K562 (cell line): ENCODE measurements around the gene ZNF618. TPM values are rescaled to one million over a fixed set of nuclear protein-coding genes. Genes with fewer than 3 reads are reported as not detected.

ENCODE experiments used
- ATAC-seq: fragments of 200-7000 bp; cut with Tn5 transposase; 3 replicates; pipeline ENCODE4 v1.9.1; 2020; ENCODE audit warnings: moderate library complexity
- BruUV-seq: library from RNA; stranded (reverse); fragments of 400-500 nt; replicated peaks from 2 replicates; lab custom pipeline; 2021; lab: Mats Ljungman, UMichigan
- CTCF ChIA-PET: fragments of 300-600 bp; formaldehyde crosslinking; extraction: SDS; loops from one replicate; lab custom pipeline; 2021; ENCODE audit warnings: low intra/inter-chr PET ratio; lab: Yijun Ruan, JAX
- POLR2A ChIA-PET: fragments of 300-600, 350-650 bp; sonication (Branson Sonifier 250); formaldehyde crosslinking; extraction: SDS; loops from one replicate; lab custom pipeline; 2021; ENCODE audit warnings: antibody characterized with exemption, inconsistent platforms; lab: Yijun Ruan, JAX
- DNase-seq, 4 experiments: peaks; one replicate each; pipeline versions ENCODE4 v3.0.0 to v3.0.0-alpha.2; 2011 to 2018; ENCODE audit warnings: low spot score in 3 of 4, mixed read lengths in 3 of 4; ENCODE audit errors: extremely low read depth in 1 of 4
- FAIRE-seq: peaks from 2 replicates; lab custom pipeline; 2011; peaks lifted over from hg19 to GRCh38; lab: Jason Lieb, UNC
- H2AFZ ChIP-seq: 2 replicates; pipeline ENCODE4 v1.6.0; 2011; ENCODE audit warnings: low read depth, low read length, control low read depth, inconsistent platforms
- H3K27ac ChIP-seq: fragments of 200-600 bp; 3 replicates; pipeline ENCODE4 v1.8.0; 2011; ENCODE audit warnings: low read depth, mild to moderate bottlenecking, control low read depth, inconsistent platforms, low read length, moderate library complexity, mixed read lengths; ENCODE audit errors: extremely low read depth
- H3K27me3 ChIP-seq, 2 experiments: fragments of 300-600 bp in 1 of 2; 2 replicates in 1 of 2; 3 replicates in 1 of 2; pipeline versions ENCODE4 v1.6.0 to v1.8.0; 2011; ENCODE audit warnings: inconsistent platforms in 2 of 2, low read length in 2 of 2, mild to moderate bottlenecking in 1 of 2, mixed read lengths in 1 of 2, moderate library complexity in 1 of 2; ENCODE audit not compliant: control insufficient read depth in 2 of 2, insufficient read depth in 2 of 2
- H3K36me3 ChIP-seq: fragments of 300-600 bp; 3 replicates; pipeline ENCODE4 v1.8.0; 2011; ENCODE audit warnings: mild to moderate bottlenecking, low read length, inconsistent platforms; ENCODE audit not compliant: control insufficient read depth, insufficient read depth
- H3K4me1 ChIP-seq, 2 experiments: fragments of 200-600 bp in 1 of 2; replicated peaks in 1 of 2; 2 replicates in 1 of 2; 3 replicates in 1 of 2; pipeline versions ENCODE4 v1.5.1 to v1.8.0; 2011; ENCODE audit warnings: inconsistent platforms in 2 of 2, low read length in 2 of 2, mild to moderate bottlenecking in 1 of 2, mixed read lengths in 1 of 2, moderate library complexity in 1 of 2; ENCODE audit not compliant: control insufficient read depth in 2 of 2, insufficient read depth in 2 of 2
- H3K4me2 ChIP-seq: 2 replicates; pipeline ENCODE4 v1.6.1; 2011; ENCODE audit warnings: low read length, control low read depth, inconsistent platforms, mixed read lengths; ENCODE audit not compliant: insufficient read depth
- H3K4me3 ChIP-seq: fragments of 200-600 bp; sonication (generic), shearing (Covaris generic); 2 replicates; pipeline ENCODE4 v1.5.1; 2016; ENCODE audit warnings: control low read depth, inconsistent platforms
- H3K79me2 ChIP-seq: fragments of 200-600 bp; 3 replicates; pipeline ENCODE4 v1.8.0; 2011; ENCODE audit warnings: low read length, inconsistent platforms; ENCODE audit not compliant: control insufficient read depth, insufficient read depth
- H3K9ac ChIP-seq, 2 experiments: 2 replicates each; pipeline versions ENCODE4 v1.6.0 to v1.6.1; 2011; ENCODE audit warnings: low read depth in 2 of 2, low read length in 2 of 2, control low read depth in 1 of 2, inconsistent platforms in 1 of 2, mild to moderate bottlenecking in 1 of 2, mixed read lengths in 1 of 2; ENCODE audit not compliant: insufficient read depth in 1 of 2
- H3K9me1 ChIP-seq: one replicate; pipeline ENCODE4 v1.6.0; 2011; ENCODE audit warnings: inconsistent platforms, mild to moderate bottlenecking, low read length, moderate library complexity; ENCODE audit not compliant: control insufficient read depth, insufficient read depth
- H3K9me3 ChIP-seq: replicated peaks from 2 replicates; pipeline ENCODE4 v1.5.1; 2011; ENCODE audit warnings: low read depth, low read length, inconsistent platforms; ENCODE audit not compliant: control insufficient read depth, insufficient read depth
- H4K20me1 ChIP-seq: replicated peaks from 2 replicates; pipeline ENCODE4 v1.6.1; 2011; ENCODE audit warnings: low read length, inconsistent platforms, mixed read lengths; ENCODE audit not compliant: control insufficient read depth, insufficient read depth
- ATF7 ChIP-seq: fragments of 450-650 bp; IDR thresholded peaks from 2 replicates; pipeline ENCODE4 v1.7.1; 2014; ENCODE audit warnings: mild to moderate bottlenecking, moderate library complexity
- EWSR1 ChIP-seq: fragments of 450-650 bp; IDR thresholded peaks from 2 replicates; pipeline ENCODE4 v1.6.1; 2018; ENCODE audit warnings: borderline replicate concordance, mild to moderate bottlenecking, low read depth, moderate library complexity; ENCODE audit not compliant: partially characterized antibody
- NFXL1 ChIP-seq: fragments of 450-650 bp; formaldehyde crosslinking; IDR thresholded peaks from 2 replicates; pipeline ENCODE4 v1.4.0; 2021; ENCODE audit warnings: mild to moderate bottlenecking
- PHB ChIP-seq: fragments of 250-450 bp; sonication (Bioruptor Pico); IDR thresholded peaks from 2 replicates; pipeline ENCODE4 v1.5.0; 2021
- U2AF1 ChIP-seq: fragments of 200-400 bp; formaldehyde crosslinking; optimal IDR thresholded peaks from 2 replicates; pipeline ENCODE3; 2017; ENCODE audit warnings: mild to moderate bottlenecking, low read depth, low read length, moderate library complexity
- in situ Hi-C: fragments of 300-500 bp; cut with MboI; formaldehyde crosslinking; loops from 4 replicates; pipeline ENCODE4 v1.15.0; 2018; ENCODE audit warnings: inconsistent platforms, mixed read lengths
- intact Hi-C: fragments of 100-400 bp; cut with micrococcal nuclease; formaldehyde crosslinking; loops from 2 replicates; pipeline ENCODE4 v1.14.2; 2022
- polyA plus RNA-seq, 8 experiments: library from polyadenylated mRNA; depleted of rRNA in 4 of 8; stranded (reverse) in 5 of 8; unstranded in 3 of 8; fragments of >200 nt; fragmentation: Nextera tagmentation in 2 of 8; fragmentation: Illumina TruSeq in 1 of 8; extraction: Ambion mirVana in 2 of 8; extraction: Trizol in 1 of 8; gene quantifications; 2 replicates each; pipeline versions ENCODE4 v1.2.1 to v1.2.3, GENCODE V29; 2011 to 2014; ENCODE audit warnings: inconsistent platforms in 1 of 8, missing spikeins in 1 of 8
- total RNA-seq, 7 experiments: library from RNA; depleted of rRNA in 6 of 7; stranded (reverse); fragments of >200 nt in 6 of 7; fragmentation: Illumina TruSeq in 2 of 7; extraction: Trizol in 2 of 7; gene quantifications; 2 replicates each; pipeline versions ENCODE4 v1.2.1 to v1.2.3, GENCODE V29; 2011 to 2021; ENCODE audit warnings: low replicate concordance in 1 of 7
- TF ChIP-seq, protein P1 (sequence below): fragments of 450-650 bp; formaldehyde crosslinking; IDR thresholded peaks from 2 replicates; pipeline ENCODE4 v1.4.0; 2020; ENCODE audit warnings: mild to moderate bottlenecking, mixed read lengths

The ZNF618 gene
- total and polyA plus RNA-seq, 9 of the 15 experiments (the other 6 are each of a cell fraction or from before 2014, with no cell fraction given), result 0.08 to 13.7 (median 3.4) TPM

DNA sequence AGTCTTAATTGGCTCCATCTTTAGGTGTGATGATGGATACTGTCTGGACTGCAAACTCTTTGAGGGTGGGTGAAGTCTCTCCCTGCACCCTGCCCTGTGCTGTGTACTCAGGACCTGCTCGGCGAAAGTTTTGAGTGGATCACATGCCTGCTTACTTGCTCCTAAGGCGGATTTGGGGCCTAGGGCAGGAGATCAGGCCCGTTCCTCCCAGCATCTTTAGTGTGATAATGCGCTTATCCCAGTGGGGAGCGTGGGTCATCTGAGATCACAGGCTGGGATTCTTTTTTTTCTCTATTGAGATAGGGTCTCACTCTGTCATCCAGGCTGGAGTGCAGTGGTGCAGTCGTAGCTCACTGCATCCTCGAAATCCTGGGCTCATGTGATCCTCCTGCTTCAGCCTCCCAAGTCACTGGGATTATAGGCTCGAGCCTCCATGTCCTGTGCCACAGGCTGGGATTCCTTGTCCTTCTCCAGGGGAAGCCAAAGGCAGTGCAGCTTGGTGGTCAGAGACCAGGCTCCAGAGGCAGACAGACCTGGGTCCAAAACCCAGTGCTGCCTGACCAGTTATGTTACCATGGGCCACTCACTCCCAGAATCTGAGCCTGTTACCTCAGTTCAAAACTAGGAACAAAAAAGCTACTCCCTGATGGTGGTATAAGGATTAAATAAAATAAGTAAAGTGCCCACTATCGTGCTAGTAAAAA, 59.7 kb downstream of the ZNF618 start (continued):
- TF ChIP-seq EWSR1, result no peak
- TF ChIP-seq PHB (CRISPR knock-in tag), result no peak
- TF ChIP-seq ATF7, result no peak
- no peak for TF ChIP-seq U2AF1

DNA sequence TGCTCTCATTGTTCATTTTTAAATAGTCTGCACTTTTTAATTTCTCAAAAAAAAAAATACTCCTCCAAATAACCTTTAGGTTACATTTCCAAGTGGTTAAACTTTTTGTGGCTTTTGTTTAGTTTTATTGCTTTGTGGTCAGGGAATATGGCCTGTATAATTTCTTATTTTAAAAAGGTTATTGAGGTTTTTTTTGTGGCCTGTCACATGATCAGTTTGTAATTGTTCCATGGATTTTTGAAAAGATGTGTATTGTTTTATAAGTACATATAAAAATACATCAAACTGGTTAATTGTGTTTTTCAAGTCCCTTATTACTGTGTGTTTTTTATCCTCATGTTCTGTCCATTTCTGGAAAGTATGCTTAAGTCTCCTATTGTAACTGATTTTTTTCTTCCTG, 64.0 kb downstream of the ZNF618 start:
- no TSS peak for BruUV-seq
- no peaks in the 10 kb centered on the region for H3K9me3 ChIP-seq
- TF ChIP-seq, protein P1, sequence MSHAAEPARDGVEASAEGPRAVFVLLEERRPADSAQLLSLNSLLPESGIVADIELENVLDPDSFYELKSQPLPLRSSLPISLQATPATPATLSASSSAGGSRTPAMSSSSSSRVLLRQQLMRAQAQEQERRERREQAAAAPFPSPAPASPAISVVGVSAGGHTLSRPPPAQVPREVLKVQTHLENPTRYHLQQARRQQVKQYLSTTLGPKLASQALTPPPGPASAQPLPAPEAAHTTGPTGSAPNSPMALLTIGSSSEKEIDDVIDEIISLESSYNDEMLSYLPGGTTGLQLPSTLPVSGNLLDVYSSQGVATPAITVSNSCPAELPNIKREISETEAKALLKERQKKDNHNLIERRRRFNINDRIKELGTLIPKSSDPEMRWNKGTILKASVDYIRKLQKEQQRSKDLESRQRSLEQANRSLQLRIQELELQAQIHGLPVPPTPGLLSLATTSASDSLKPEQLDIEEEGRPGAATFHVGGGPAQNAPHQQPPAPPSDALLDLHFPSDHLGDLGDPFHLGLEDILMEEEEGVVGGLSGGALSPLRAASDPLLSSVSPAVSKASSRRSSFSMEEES (CRISPR knock-in tag), result peak; percentile 64; the same call in 1 of the 2 replicates
- no peak for TF ChIP-seq NFXL1
- CTCF ChIA-PET, result no interaction called here
- H3K27me3 ChIP-seq, result no peaks in the 10 kb centered on the region
- ATAC-seq, result no peak
- intact Hi-C loops, result no loop called here
- DNase-seq, result no peak
- no peak overlapping the region for H3K4me2 ChIP-seq
- no peak overlapping the region for H3K4me3 ChIP-seq
- FAIRE-seq, result no peak
- no peaks in the 10 kb centered on the region for H3K36me3 ChIP-seq
- no peak overlapping the region for H3K27ac ChIP-seq
- in situ Hi-C loops, result no loop called here
- H3K79me2 ChIP-seq, result no peaks in the 10 kb centered on the region
- H3K9me1 ChIP-seq, result no peaks in the 10 kb centered on the region
- POLR2A ChIA-PET, result interaction anchor here (1.2 kb wide), 1 partner anchor 10 kb away, joined by 3 read pairs; no protein-coding TSS in a partner anchor
- H3K4me1 ChIP-seq, result no peaks in the 10 kb centered on the region
- H3K9ac ChIP-seq, result no peak overlapping the region
- no peak overlapping the region for H2AFZ ChIP-seq
- peaks cover 6% of the 10 kb centered on the region; the same call in 1 of the 2 replicates for H4K20me1 ChIP-seq
